Aorta (tissue), 5 donors: Measurements from ENCODE around the gene CTRL. TPM values are rescaled to one million over a fixed set of nuclear protein-coding genes. Genes with fewer than 3 reads are reported as not detected.

Experiments used
- ATAC-seq: fragments of 200-7000 bp; cut with Tn5 transposase; one replicate; pipeline ENCODE4 v1.9.1; 2022; ENCODE audit warnings: moderate library complexity; ENCODE audit not compliant: low FRiP score
- DNase-seq, 2 donors: peaks; one replicate each; pipeline ENCODE4 v3.0.0-alpha.2; 2020
- H3K27ac ChIP-seq, 2 donors: one replicate each; pipeline ENCODE4 v1.5.1; 2013; ENCODE audit warnings: low read length in 2 of 2, mild to moderate bottlenecking in 2 of 2, moderate library complexity in 2 of 2, control low read depth in 1 of 2, inconsistent platforms in 1 of 2, low read depth in 1 of 2
- H3K27me3 ChIP-seq, 2 donors: one replicate each; pipeline ENCODE4 v1.6.1; 2013; ENCODE audit warnings: control low read depth in 1 of 2, low read length in 1 of 2, mild to moderate bottlenecking in 1 of 2, moderate library complexity in 1 of 2; ENCODE audit not compliant: insufficient read depth in 2 of 2, control insufficient read depth in 1 of 2
- H3K36me3 ChIP-seq, 2 donors: one replicate each; pipeline ENCODE4 v1.6.1; 2013; ENCODE audit warnings: control low read depth in 1 of 2, low read length in 1 of 2, mild to moderate bottlenecking in 1 of 2; ENCODE audit not compliant: insufficient read depth in 2 of 2, control insufficient read depth in 1 of 2
- H3K4me1 ChIP-seq, 2 donors: one replicate each; pipeline ENCODE4 v1.6.1; 2013; ENCODE audit warnings: low read length in 2 of 2, control low read depth in 1 of 2, mild to moderate bottlenecking in 1 of 2, moderate library complexity in 1 of 2; ENCODE audit not compliant: insufficient read depth in 2 of 2, control insufficient read depth in 1 of 2
- H3K4me3 ChIP-seq, 2 donors: one replicate each; pipeline ENCODE4 v1.5.1; 2013; ENCODE audit warnings: low read length in 2 of 2, control low read depth in 1 of 2, mild to moderate bottlenecking in 1 of 2
- H3K9me3 ChIP-seq: one replicate; pipeline ENCODE4 v1.6.1; 2013; ENCODE audit warnings: mild to moderate bottlenecking, low read length; ENCODE audit not compliant: control insufficient read depth
- WGBS, 2 donors: extraction: QIAGEN DNeasy Blood & Tissue Kit; methylation state at CpG; one replicate each; pipeline ENCODE4 v1.1.7; 2013; 5-methylcytosine and 5-hydroxymethylcytosine counted together
- intact Hi-C, 2 donors: fragments of 100-400 bp; cut with DNase I; formaldehyde crosslinking; loops; one replicate each; pipeline versions ENCODE4 v1.14.2 to v1.15.0; 2022
- polyA plus RNA-seq, 2 donors: library from polyadenylated mRNA; stranded (reverse); fragments of 200-250 nt; gene quantifications; one replicate each; pipeline ENCODE4 v1.2.3, GENCODE V29; 2013
- total RNA-seq, 2 donors: library from RNA; stranded (reverse); fragmentation: NEBNext Ultra II Directional; extraction: Animal tissue kit (Norgen Biotek cat#: 25700); gene quantifications; one replicate each; pipeline ENCODE4 v1.2.1, GENCODE V29; 2021
- donor health status: healthy with polysubstance abuse.
- donor health status: Bipolar disorder and iron deficiency.
- donor health status: DM: no; HTN: no; CAD: no.
- donor health status: DM: no; HTN: no; CAD: no.
- donor health status: DM: yes; HTN: yes; CAD: no.

Gene CTRL
- total and polyA plus RNA-seq, 4 donors, result 0.84 to 3.5 (median 0.90) TPM; not detected in 1

DNA sequence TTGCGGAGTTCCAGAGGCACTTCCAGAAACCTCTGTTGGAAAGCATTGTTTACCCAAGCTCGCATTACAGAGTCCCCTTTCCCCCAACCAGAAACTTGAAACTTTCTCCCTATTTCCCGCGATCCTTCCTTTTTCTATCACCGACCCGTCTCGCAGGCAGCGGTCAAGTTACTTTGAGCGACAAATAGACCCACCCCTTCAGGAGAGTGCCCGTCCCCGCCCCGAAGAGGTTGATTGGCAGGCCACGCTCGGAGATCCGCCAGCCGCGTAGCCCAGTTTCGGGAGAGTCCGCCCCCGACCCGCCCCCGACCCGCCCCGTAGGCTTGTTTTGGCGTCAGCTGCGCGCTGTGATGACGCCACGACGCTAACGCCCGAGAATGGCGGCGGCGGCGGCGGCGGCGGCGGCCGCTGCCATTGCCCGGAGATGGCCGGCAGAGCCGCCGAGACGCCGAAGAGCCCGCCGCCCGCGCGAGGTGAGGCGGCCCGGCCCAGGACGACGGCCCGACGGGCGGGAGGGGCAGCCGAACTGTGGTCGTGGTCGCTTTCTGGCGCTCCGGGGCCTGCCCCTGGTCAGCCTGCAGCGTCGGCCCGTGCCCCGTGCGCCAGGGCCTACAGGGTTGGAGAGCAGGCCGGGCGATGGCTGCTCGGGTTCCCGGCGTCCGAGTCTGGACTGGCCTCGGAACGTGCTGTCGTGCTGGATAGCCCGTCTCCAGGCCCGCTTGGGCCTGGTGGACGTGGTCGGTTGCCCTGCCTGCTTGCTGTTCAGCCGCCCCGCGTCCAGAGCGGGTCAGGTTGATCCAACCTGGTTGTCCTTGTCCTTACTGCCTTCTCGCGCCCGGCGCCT is 38.5 kb downstream of the CTRL start, which contains the start of gene PSKH1:
Gene PSKH1 (plus strand): TSS at position 356 of the 844 bp plus-strand sequence. CDS start 15,496 bp downstream, outside the sequence.
- WGBS, 2 donors, result 0 to 1% methylated on average over 50 to 90 of the region's 90 CpGs
- Histone ChIP-seq H3K36me3 (no peaks in the 10 kb centered on the region), H3K9me3 (no peaks in the 10 kb centered on the region), H3K27ac (peak within 1 kb of the TSS; percentile 57 to 97), H3K4me1 (peaks cover 0 to 2% of the 10 kb centered on the region in 2 donors), H3K4me3 (peak within 1 kb of the TSS; percentile 85 to 94), H3K27me3 (no peaks in the 10 kb centered on the region)
- intact Hi-C loops, result loop anchor here in 1 of 2 donors (2.0 kb wide), 1 partner anchor 50 kb away; the partner anchor contains the start of gene THAP11
- DNase-seq (peak; percentile 98 to 99), ATAC-seq (peak; percentile 95)

DNA sequence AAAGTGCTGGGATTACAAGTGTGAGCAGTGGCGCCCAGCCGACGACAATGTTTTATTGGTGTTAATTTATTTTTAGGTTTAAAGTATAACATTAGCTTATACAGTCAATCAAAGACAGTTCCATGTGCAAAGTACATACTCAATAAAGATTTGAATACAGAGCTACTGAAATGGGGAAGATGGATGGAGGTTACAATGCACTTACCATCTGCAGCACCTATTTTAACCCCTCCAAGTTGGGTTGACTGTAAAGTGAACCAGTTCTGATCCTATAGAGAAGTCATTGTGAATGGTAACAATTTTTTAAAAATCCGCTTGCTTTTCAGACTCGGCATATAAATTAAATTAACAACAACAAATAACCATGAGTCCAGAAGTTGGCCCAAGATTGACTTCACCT is 39.3 kb downstream of the CTRL start:
- ATAC-seq, result no peak
- intact Hi-C loops, result loop anchor here in 1 of 2 donors (2.0 kb wide), 1 partner anchor 50 kb away; the partner anchor contains the start of gene THAP11
- no peak overlapping the region for H3K27ac ChIP-seq

DNA sequence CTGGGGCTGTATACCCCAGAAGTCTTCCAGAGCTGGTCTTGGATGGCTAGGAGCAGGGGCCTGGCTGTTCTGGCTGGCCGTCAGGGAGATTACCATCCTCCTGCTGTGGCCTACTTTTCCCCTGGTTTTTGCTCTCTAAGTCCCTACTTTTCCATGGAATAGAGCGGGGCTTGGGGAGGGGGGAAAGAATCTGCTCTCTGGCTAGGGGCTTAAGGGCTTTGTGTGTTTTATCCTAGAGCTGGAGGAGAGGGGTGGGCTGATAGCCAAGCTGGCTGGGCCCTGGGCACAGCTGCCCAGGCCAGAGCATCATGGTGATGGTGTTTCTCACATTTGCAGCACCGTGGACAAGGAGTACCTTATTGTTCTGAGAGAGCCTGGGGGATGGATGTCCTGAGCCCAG is 43.3 kb downstream of the CTRL start:
- H3K27ac ChIP-seq, result no peak overlapping the region
- peaks cover 0 to 2% of the 10 kb centered on the region in 2 donors for H3K36me3 ChIP-seq
- no peaks in the 10 kb centered on the region for H3K4me1 ChIP-seq
- 61 to 76% methylated on average over 3 of the region's 3 CpGs for WGBS, 2 donors
- intact Hi-C loops, result no loop called here
- H3K4me3 ChIP-seq, result no peak overlapping the region
- DNase-seq (no peak), ATAC-seq (no peak)
- no peaks in the 10 kb centered on the region for H3K27me3 ChIP-seq
- no peaks in the 10 kb centered on the region for H3K9me3 ChIP-seq

More for the DNA sequence above, 39.3 kb downstream of the CTRL start:
- DNase-seq, result no peak
- Histone ChIP-seq H3K4me1 (no peaks in the 10 kb centered on the region), H3K36me3 (no peaks in the 10 kb centered on the region), H3K27me3 (no peaks in the 10 kb centered on the region), H3K4me3 (peak overlapping the region in 1 of 2 donors; percentile 75), H3K9me3 (no peaks in the 10 kb centered on the region)
- 30 to 35% methylated on average over 5 of the region's 5 CpGs for WGBS, 2 donors

DNA sequence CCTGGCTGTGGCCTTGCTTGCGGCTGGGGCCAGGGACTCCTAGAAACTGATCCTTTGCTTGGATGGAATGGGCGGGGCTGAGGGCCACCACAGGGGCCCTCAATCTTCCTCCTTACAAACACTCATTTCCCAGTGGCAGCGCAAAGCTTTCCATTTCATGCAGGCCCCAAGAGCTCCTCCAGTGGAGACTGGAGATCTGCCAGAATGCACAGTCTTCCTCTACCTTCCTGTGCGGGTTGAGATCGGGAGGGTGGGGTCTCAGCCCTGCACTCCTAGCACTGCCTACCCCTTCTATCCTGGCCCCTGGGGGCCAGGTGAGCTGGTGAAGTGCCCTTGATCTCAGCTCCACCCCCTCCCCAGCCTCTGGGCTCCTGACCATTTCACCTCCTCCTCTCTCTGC is 45.3 kb downstream of the CTRL start:
- intact Hi-C loops, result no loop called here
- H3K4me1 ChIP-seq, result no peaks in the 10 kb centered on the region
- no peak overlapping the region for H3K4me3 ChIP-seq
- DNase-seq, result no peak
- H3K27me3 ChIP-seq, result no peaks in the 10 kb centered on the region
- H3K27ac ChIP-seq, result no peak overlapping the region
- no peak for ATAC-seq
- WGBS, 2 donors, result 93 to 94% methylated on average over 5 of the region's 5 CpGs
- peaks cover 0 to 9% of the 10 kb centered on the region in 2 donors for H3K36me3 ChIP-seq
- no peaks in the 10 kb centered on the region for H3K9me3 ChIP-seq

DNA sequence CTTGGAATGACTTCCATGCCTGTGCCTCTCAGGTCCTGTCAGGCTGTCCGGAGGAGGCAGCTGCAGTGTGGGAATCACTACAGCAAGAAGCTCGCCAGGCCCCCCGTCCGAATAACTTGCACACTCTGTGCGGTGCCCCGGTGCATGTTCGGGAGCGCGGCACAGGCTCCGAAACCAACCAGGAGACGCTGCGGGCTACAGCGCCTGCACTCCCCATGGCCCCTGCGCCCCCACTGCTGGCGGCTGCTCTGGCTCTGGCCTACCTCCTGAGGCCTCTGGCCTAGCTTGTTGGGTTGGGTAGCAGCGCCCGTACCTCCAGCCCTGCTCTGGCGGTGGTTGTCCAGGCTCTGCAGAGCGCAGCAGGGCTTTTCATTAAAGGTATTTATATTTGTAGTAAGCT is 45.7 kb downstream of the CTRL start:
- Histone ChIP-seq H3K4me3 (no peak overlapping the region), H3K9me3 (no peaks in the 10 kb centered on the region), H3K36me3 (peaks cover 0 to 9% of the 10 kb centered on the region in 2 donors), H3K27me3 (no peaks in the 10 kb centered on the region), H3K4me1 (no peaks in the 10 kb centered on the region), H3K27ac (no peak overlapping the region)
- DNase-seq (no peak), ATAC-seq (no peak)
- intact Hi-C loops, result no loop called here
- 91 to 93% methylated on average over 19 of the region's 19 CpGs for WGBS, 2 donors

DNA sequence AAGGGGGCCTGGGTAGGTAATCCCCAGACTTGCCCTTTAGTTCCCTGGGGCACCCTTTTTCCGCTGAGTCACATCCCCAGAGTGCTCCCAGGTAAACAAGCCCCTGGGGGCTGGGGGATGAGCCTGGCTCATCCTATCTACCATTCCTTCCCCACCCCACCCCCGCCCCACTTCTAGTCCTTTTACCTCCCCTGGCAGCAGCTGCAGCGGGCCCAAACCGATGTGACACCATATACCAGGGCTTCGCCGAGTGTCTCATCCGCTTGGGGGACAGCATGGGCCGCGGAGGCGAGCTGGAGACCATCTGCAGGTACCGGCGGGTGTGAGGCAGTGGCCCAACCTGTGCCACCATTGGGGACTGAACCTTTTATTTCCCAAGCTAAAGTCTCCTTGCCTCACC is 46.1 kb downstream of the CTRL start:
- Histone ChIP-seq H3K27me3 (no peaks in the 10 kb centered on the region), H3K4me3 (no peak overlapping the region), H3K9me3 (no peaks in the 10 kb centered on the region), H3K36me3 (peaks cover 0 to 12% of the 10 kb centered on the region in 2 donors), H3K27ac (peak overlapping the region in 1 of 2 donors; percentile 2), H3K4me1 (no peaks in the 10 kb centered on the region)
- WGBS, 2 donors, result 90 to 92% methylated on average over 12 of the region's 12 CpGs
- intact Hi-C loops, result no loop called here
- DNase-seq (no peak), ATAC-seq (no peak)

DNA sequence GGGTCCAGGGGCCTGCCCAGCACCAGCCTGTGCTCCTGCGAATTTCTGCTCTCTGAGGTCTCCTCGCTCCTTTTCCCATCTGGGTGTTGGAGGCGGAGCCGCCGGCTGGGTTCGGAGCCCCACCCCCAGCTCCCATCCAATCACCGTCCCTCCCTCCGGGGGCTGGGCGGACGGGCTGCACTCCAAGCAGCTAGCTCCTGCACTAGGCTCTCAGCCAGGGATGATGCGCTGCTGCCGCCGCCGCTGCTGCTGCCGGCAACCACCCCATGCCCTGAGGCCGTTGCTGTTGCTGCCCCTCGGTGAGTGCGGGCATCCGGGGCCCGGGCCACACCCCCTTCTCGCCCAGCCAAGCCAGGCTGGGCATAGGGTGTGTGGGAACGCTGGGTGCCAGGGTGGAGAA is 47.0 kb downstream of the CTRL start, which contains the start of gene NRN1L:
Gene NRN1L (plus strand): TSS at position 202 of the 400 bp plus-strand sequence. CDS start 19 bp downstream, at position 221.
- H3K4me3 ChIP-seq, result no peak within 1 kb of the TSS
- peak within 1 kb of the TSS in 1 of 2 donors; percentile 19 for H3K27ac ChIP-seq
- intact Hi-C loops, result loop anchor here (1.0 to 5.0 kb wide), 3 partner anchors 42 to 44 kb away; partner anchors contain the start of gene THAP11 (in 1 of the 2)
- H3K36me3 ChIP-seq, result peaks cover 0 to 12% of the 10 kb centered on the region in 2 donors
- no peaks in the 10 kb centered on the region for H3K4me1 ChIP-seq
- DNase-seq, result peak; percentile 91 to 96
- peak; percentile 92 for ATAC-seq
- no peaks in the 10 kb centered on the region for H3K9me3 ChIP-seq
- no peaks in the 10 kb centered on the region for H3K27me3 ChIP-seq
- WGBS, 2 donors, result 5 to 10% methylated on average over 21 to 22 of the region's 22 CpGs

DNA sequence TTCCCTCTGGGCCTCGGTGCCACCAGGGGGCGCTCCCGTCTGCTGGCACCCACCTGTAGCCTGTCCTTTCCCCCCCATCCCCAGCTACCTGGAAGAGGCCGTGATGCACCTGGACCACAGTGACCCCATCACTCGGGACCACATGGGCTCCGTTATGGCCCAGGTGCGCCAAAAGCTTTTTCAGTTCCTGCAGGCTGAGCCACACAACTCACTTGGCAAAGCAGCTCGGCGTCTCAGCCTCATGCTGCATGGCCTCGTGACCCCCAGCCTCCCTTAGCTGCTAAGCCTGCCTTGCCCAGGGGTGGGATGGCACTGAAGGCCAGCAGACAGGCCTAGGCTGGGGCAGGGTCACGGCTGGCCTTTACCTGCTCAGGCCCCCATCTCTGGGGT is 47.8 kb downstream of the CTRL start:
- ATAC-seq, result peak; percentile 62
- H3K36me3 ChIP-seq, result peaks cover 0 to 12% of the 10 kb centered on the region in 2 donors
- H3K4me1 ChIP-seq, result no peaks in the 10 kb centered on the region
- no peaks in the 10 kb centered on the region for H3K9me3 ChIP-seq
- H3K4me3 ChIP-seq, result no peak overlapping the region
- peak; percentile 70 to 89 for DNase-seq
- no peaks in the 10 kb centered on the region for H3K27me3 ChIP-seq
- 58% methylated on average over 11 of the region's 11 CpGs for WGBS, 2 donors
- intact Hi-C loops, result loop anchor here (1.0 to 5.0 kb wide), 3 partner anchors 42 to 44 kb away; partner anchors contain the start of gene THAP11 (in 1 of the 2)
- H3K27ac ChIP-seq, result peak overlapping the region in 1 of 2 donors; percentile 6
